IMR-90 (cell line): ENCODE results near the gene LGALS14. TPM values are rescaled to one million over a fixed set of nuclear protein-coding genes. Genes with fewer than 3 reads are reported as not detected.

ENCODE experiments used
- ATAC-seq: fragments of 200-7000 bp; cut with Tn5 transposase; 2 replicates; pipeline ENCODE4 v1.9.1; 2020; ENCODE audit warnings: low read depth, mild to moderate bottlenecking, moderate library complexity
- BruUV-seq: library from RNA; stranded (reverse); fragments of 400-500 nt; replicated peaks from 2 replicates; lab custom pipeline; 2021; lab: Mats Ljungman, UMichigan
- CTCF ChIA-PET: fragments of 300-600 bp; formaldehyde crosslinking; extraction: SDS; loops from one replicate; lab custom pipeline; 2021; ENCODE audit warnings: antibody characterized with exemption; lab: Yijun Ruan, JAX
- POLR2A ChIA-PET: fragments of 300-600 bp; sonication (Branson Sonifier 250); formaldehyde crosslinking; loops from one replicate; lab custom pipeline; 2022; ENCODE audit warnings: antibody characterized with exemption; ENCODE audit not compliant: unreplicated experiment; lab: Charles Lee
- DNase-seq: peaks from one replicate; pipeline ENCODE4 v3.0.0; 2013
- H2AFZ ChIP-seq: replicated peaks from 2 replicates; pipeline ENCODE3; 2013; ENCODE audit warnings: low read length, mild to moderate bottlenecking; ENCODE audit not compliant: poor library complexity
- H2AK5ac ChIP-seq: 2 replicates; pipeline ENCODE4 v1.6.1; 2013; ENCODE audit warnings: low read depth, low read length, inconsistent platforms
- H2AK9ac ChIP-seq: replicated peaks from 2 replicates; pipeline ENCODE3; 2013; ENCODE audit warnings: mild to moderate bottlenecking, low read depth, low read length, moderate library complexity; ENCODE audit not compliant: poor library complexity
- H2BK120ac ChIP-seq: 2 replicates; pipeline ENCODE4 v1.6.1; 2013; ENCODE audit warnings: low read depth, low read length, inconsistent platforms
- H2BK15ac ChIP-seq: 3 replicates; pipeline ENCODE4 v1.6.1; 2013; ENCODE audit warnings: low read depth, low read length, inconsistent platforms
- H2BK20ac ChIP-seq: 2 replicates; pipeline ENCODE4 v1.6.1; 2013; ENCODE audit warnings: low read depth, mild to moderate bottlenecking, inconsistent platforms, low read length, moderate library complexity
- H2BK5ac ChIP-seq: 2 replicates; pipeline ENCODE4 v1.6.1; 2013; ENCODE audit warnings: mild to moderate bottlenecking, low read depth, low read length, inconsistent platforms; ENCODE audit not compliant: poor library complexity, severe bottlenecking
- H3K14ac ChIP-seq: replicated peaks from 2 replicates; pipeline ENCODE4 v1.6.1; 2013; ENCODE audit warnings: low read depth, low read length, inconsistent platforms
- H3K18ac ChIP-seq: 2 replicates; pipeline ENCODE4 v1.6.1; 2013; ENCODE audit warnings: low read depth, low read length, control low read depth
- H3K23ac ChIP-seq: 2 replicates; pipeline ENCODE4 v1.6.1; 2013; ENCODE audit warnings: low read depth, low read length, inconsistent platforms
- H3K27ac ChIP-seq: 2 replicates; pipeline ENCODE4 v1.5.1; 2013; ENCODE audit warnings: mild to moderate bottlenecking, control low read depth, low read length; ENCODE audit not compliant: insufficient read depth
- H3K27me3 ChIP-seq: 2 replicates; pipeline ENCODE4 v1.6.1; 2013; ENCODE audit warnings: low read length; ENCODE audit not compliant: control insufficient read depth, insufficient read depth
- H3K36me3 ChIP-seq: 2 replicates; pipeline ENCODE4 v1.6.1; 2013; ENCODE audit warnings: low read length, mixed read lengths; ENCODE audit not compliant: control insufficient read depth, insufficient read depth
- H3K4ac ChIP-seq: 2 replicates; pipeline ENCODE4 v1.6.1; 2013; ENCODE audit warnings: low read depth, low read length, inconsistent platforms
- H3K4me1 ChIP-seq: 2 replicates; pipeline ENCODE4 v1.6.1; 2013; ENCODE audit warnings: low read length, mixed read lengths; ENCODE audit not compliant: control insufficient read depth, insufficient read depth
- H3K4me2 ChIP-seq: 2 replicates; pipeline ENCODE4 v1.6.1; 2013; ENCODE audit warnings: low read depth, mild to moderate bottlenecking, control low read depth, low read length, moderate library complexity
- H3K4me3 ChIP-seq: 2 replicates; pipeline ENCODE4 v1.5.1; 2013; ENCODE audit warnings: low read depth, mild to moderate bottlenecking, control low read depth, low read length, moderate library complexity; ENCODE audit not compliant: insufficient read depth
- H3K56ac ChIP-seq: 2 replicates; pipeline ENCODE4 v1.6.1; 2013; ENCODE audit warnings: low read length, inconsistent platforms; ENCODE audit not compliant: insufficient read depth; ENCODE audit errors: extremely low read depth
- H3K79me1 ChIP-seq, 2 experiments: 2 replicates each; pipeline ENCODE4 v1.6.1; 2013; ENCODE audit warnings: low read length in 2 of 2, inconsistent platforms in 1 of 2, low read depth in 1 of 2
- H3K9ac ChIP-seq: 2 replicates; pipeline ENCODE4 v1.6.1; 2013; ENCODE audit warnings: low read depth, low read length, control low read depth
- H3K9me1 ChIP-seq: 2 replicates; pipeline ENCODE4 v1.6.1; 2013; ENCODE audit warnings: low read length, inconsistent platforms; ENCODE audit not compliant: insufficient read depth
- H3K9me3 ChIP-seq: 2 replicates; pipeline ENCODE4 v1.6.1; 2013; ENCODE audit warnings: low read length; ENCODE audit not compliant: control insufficient read depth, insufficient read depth
- H4K20me1 ChIP-seq: 2 replicates; pipeline ENCODE4 v1.6.1; 2013; ENCODE audit warnings: low read length, inconsistent platforms; ENCODE audit not compliant: insufficient read depth
- H4K5ac ChIP-seq: 2 replicates; pipeline ENCODE4 v1.6.1; 2013; ENCODE audit warnings: mild to moderate bottlenecking, low read depth, low read length, control low read depth
- H4K8ac ChIP-seq, 2 experiments: 2 replicates each; pipeline ENCODE4 v1.6.1; 2013; ENCODE audit warnings: low read depth in 2 of 2, low read length in 2 of 2, control low read depth in 1 of 2, inconsistent platforms in 1 of 2
- H4K91ac ChIP-seq: 2 replicates; pipeline ENCODE4 v1.6.1; 2013; ENCODE audit warnings: low read depth, low read length, inconsistent platforms; ENCODE audit not compliant: insufficient read depth
- CEBPB ChIP-seq: IDR thresholded peaks from 2 replicates; pipeline ENCODE4 v1.6.1; 2012; ENCODE audit warnings: low read depth, low read length, improper control_type of control experiment
- CHD1 ChIP-seq: IDR thresholded peaks from 2 replicates; pipeline ENCODE4 v1.6.1; 2012; ENCODE audit warnings: low read depth, low read length, improper control_type of control experiment
- FOS ChIP-seq: fragments of 150-350 bp; IDR thresholded peaks from 2 replicates; pipeline ENCODE4 v1.6.1; 2016; ENCODE audit warnings: low read depth, low read length
- MXI1 ChIP-seq: IDR thresholded peaks from 2 replicates; pipeline ENCODE4 v1.6.1; 2012; ENCODE audit warnings: low read depth, mild to moderate bottlenecking, low read length, moderate library complexity, borderline replicate concordance
- NFE2L2 ChIP-seq: fragments of 150-350 bp; IDR thresholded peaks from 2 replicates; pipeline ENCODE4 v1.6.1; 2016; ENCODE audit warnings: low read depth, mild to moderate bottlenecking, low read length
- POLR2A ChIP-seq: IDR thresholded peaks from 2 replicates; pipeline ENCODE4 v1.6.1; 2012; ENCODE audit warnings: mild to moderate bottlenecking, low read depth, low read length
- RAD21 ChIP-seq: IDR thresholded peaks from 2 replicates; pipeline ENCODE4 v1.6.1; 2012; ENCODE audit warnings: low read length, improper control_type of control experiment
- RCOR1 ChIP-seq: IDR thresholded peaks from 2 replicates; pipeline ENCODE4 v1.6.1; 2012; ENCODE audit warnings: mild to moderate bottlenecking, low read length, improper control_type of control experiment; ENCODE audit not compliant: insufficient replicate concordance
- RFX5 ChIP-seq: IDR thresholded peaks from 2 replicates; pipeline ENCODE4 v1.8.0; 2012; ENCODE audit warnings: low read depth, mild to moderate bottlenecking, low read length, moderate library complexity
- SMC3 ChIP-seq: fragments of 150-350 bp; IDR thresholded peaks from 2 replicates; pipeline ENCODE4 v1.6.1; 2016; ENCODE audit warnings: low read depth, mild to moderate bottlenecking, antibody characterized with exemption, low read length, moderate library complexity
- WGBS, 2 experiments: methylation state at CpG; one replicate each; pipeline versions ENCODE4 v1.1.5 to v1.1.7; 2013; ENCODE audit warnings: missing lambda C conversion rate in 2 of 2; ENCODE audit not compliant: insufficient read length in 1 of 2; ENCODE audit errors: extremely low coverage in 2 of 2; 5-methylcytosine and 5-hydroxymethylcytosine counted together
- dilution Hi-C: fragments of 300-500 bp; cut with HindIII; formaldehyde crosslinking; loops from one replicate; pipeline ENCODE4 v1.14.3; 2018; ENCODE audit warnings: low sequenced_read_pairs; ENCODE audit not compliant: unreplicated experiment
- in situ Hi-C: fragments of 300-500 bp; cut with MboI; formaldehyde crosslinking; loops from 3 replicates; pipeline ENCODE4 v1.14.3; 2019; ENCODE audit warnings: low sequenced_read_pairs, inconsistent platforms, mixed read lengths
- intact Hi-C: fragments of 100-400 bp; cut with micrococcal nuclease; formaldehyde crosslinking; loops from 2 replicates; pipeline ENCODE4 v1.10.0; 2022
- polyA plus RNA-seq, 3 experiments: library from polyadenylated mRNA; depleted of rRNA; stranded (reverse); fragments of >200 nt; gene quantifications; 2 replicates each; pipeline ENCODE4 v1.2.3, GENCODE V29; 2012; ENCODE audit warnings: low replicate concordance in 1 of 3
- total RNA-seq: library from RNA; depleted of rRNA; stranded (reverse); fragments of >200 nt; gene quantifications from 2 replicates; pipeline ENCODE4 v1.2.3, GENCODE V29; 2012
- TF ChIP-seq, protein P1 (sequence below): fragments of 150-350 bp; IDR thresholded peaks from 2 replicates; pipeline ENCODE4 v1.6.1; 2017; ENCODE audit warnings: mild to moderate bottlenecking, antibody characterized with exemption, low read length, low read depth

The LGALS14 gene
- total and polyA plus RNA-seq, 2 of the 4 experiments (the other 2 are of a cell fraction) = not detected

DNA sequence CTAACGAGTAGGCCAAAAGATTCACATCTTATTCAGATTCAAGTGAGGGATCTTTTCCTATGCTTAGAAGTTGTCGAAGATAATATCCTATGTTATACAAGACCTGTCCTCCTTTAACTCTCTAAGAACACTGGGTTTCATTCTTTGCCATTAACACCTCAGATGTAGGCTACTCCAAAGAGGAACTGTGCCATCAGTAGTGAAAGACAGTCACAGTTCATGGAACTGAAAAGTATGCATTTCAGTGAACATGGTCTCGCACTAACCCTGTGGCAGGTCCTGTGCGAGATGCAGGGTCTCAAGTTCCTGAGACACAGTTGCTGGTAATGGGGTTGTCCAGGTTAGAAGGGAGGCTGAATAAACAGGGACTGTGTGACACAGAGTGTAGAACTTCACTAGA, 44.5 kb upstream of the LGALS14 start:
- no peaks in the 10 kb centered on the region for H3K9me1 ChIP-seq
- H2BK20ac ChIP-seq = no peak overlapping the region
- intact Hi-C loops (no loop called here), dilution Hi-C loops (no loop called here), in situ Hi-C loops (no loop called here)
- H3K14ac ChIP-seq = no peak overlapping the region
- H2AK5ac ChIP-seq = no peak overlapping the region
- H3K27ac ChIP-seq = no peak overlapping the region
- no TSS peak for BruUV-seq
- no peak overlapping the region for H4K8ac ChIP-seq
- no peaks in the 10 kb centered on the region; the same call in 1 of the 2 replicates for H3K27me3 ChIP-seq
- H3K9me3 ChIP-seq = no peaks in the 10 kb centered on the region
- no peak overlapping the region for H4K5ac ChIP-seq
- TF ChIP-seq POLR2A = no peak
- TF ChIP-seq NFE2L2 = no peak
- TF ChIP-seq RAD21 = no peak
- no peak for TF ChIP-seq RCOR1
- TF ChIP-seq CEBPB = no peak
- TF ChIP-seq FOS = no peak
- no peak for TF ChIP-seq MXI1
- no peak for TF ChIP-seq CHD1
- no peak for TF ChIP-seq RFX5
- TF ChIP-seq SMC3 = no peak
- TF ChIP-seq, protein P1, sequence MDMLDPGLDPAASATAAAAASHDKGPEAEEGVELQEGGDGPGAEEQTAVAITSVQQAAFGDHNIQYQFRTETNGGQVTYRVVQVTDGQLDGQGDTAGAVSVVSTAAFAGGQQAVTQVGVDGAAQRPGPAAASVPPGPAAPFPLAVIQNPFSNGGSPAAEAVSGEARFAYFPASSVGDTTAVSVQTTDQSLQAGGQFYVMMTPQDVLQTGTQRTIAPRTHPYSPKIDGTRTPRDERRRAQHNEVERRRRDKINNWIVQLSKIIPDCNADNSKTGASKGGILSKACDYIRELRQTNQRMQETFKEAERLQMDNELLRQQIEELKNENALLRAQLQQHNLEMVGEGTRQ = no peak
- no peaks in the 10 kb centered on the region for H3K79me1 ChIP-seq
- H2AFZ ChIP-seq = no peak overlapping the region
- no peak overlapping the region for H4K91ac ChIP-seq
- H3K56ac ChIP-seq = no peak overlapping the region
- no peak overlapping the region for H2BK5ac ChIP-seq
- H2BK120ac ChIP-seq = no peak overlapping the region
- no peak overlapping the region for H3K23ac ChIP-seq
- DNase-seq (no peak), ATAC-seq (no peak)
- no peak overlapping the region for H2BK15ac ChIP-seq
- no peak overlapping the region for H3K18ac ChIP-seq
- no peak overlapping the region for H2AK9ac ChIP-seq
- no peak overlapping the region for H3K9ac ChIP-seq
- ChIA-PET CTCF (no interaction called here), POLR2A (no interaction called here)
- no peak overlapping the region for H3K4me3 ChIP-seq
- 70% methylated on average over 2 of the region's 4 CpGs; no CpG with 5 or more reads in 1 of the 2 experiments for WGBS, 2 experiments
- no peaks in the 10 kb centered on the region for H4K20me1 ChIP-seq
- H3K4me2 ChIP-seq = no peak overlapping the region
- H3K4me1 ChIP-seq = no peaks in the 10 kb centered on the region
- no peaks in the 10 kb centered on the region for H3K36me3 ChIP-seq
- H3K4ac ChIP-seq = no peak overlapping the region
